Mesenchymal stem cell (in vitro differentiated cells and primary cell): Measurements from ENCODE around the gene NGFR.
"Not testable (repeated sequence)": the region's sequence is repeated elsewhere in the genome, so short reads cannot be mapped to it uniquely, and the experiment has no call there.

Source experiments
- DNase-seq: peaks from one replicate; pipeline ENCODE4 v3.0.0-alpha.2; 2013
- H2AFZ ChIP-seq: one replicate; pipeline ENCODE4 v1.6.1; 2013; ENCODE audit warnings: low read depth, mild to moderate bottlenecking, control low read depth, inconsistent platforms, low read length, moderate library complexity
- H2AK5ac ChIP-seq: 2 replicates; pipeline ENCODE4 v1.6.1; 2013; ENCODE audit warnings: low read length, moderate library complexity, mild to moderate bottlenecking, inconsistent platforms; ENCODE audit not compliant: severe bottlenecking
- H2BK120ac ChIP-seq: one replicate; pipeline ENCODE4 v1.6.1; 2013; ENCODE audit warnings: low read depth, mild to moderate bottlenecking, inconsistent platforms, low read length, moderate library complexity
- H2BK12ac ChIP-seq, 2 experiments: one replicate each; pipeline ENCODE4 v1.6.1; 2013; ENCODE audit warnings: inconsistent platforms in 2 of 2, low read length in 2 of 2, mild to moderate bottlenecking in 2 of 2, moderate library complexity in 2 of 2, control low read depth in 1 of 2
- H2BK15ac ChIP-seq: one replicate; pipeline ENCODE4 v1.6.1; 2013; ENCODE audit warnings: mild to moderate bottlenecking, low read depth, inconsistent platforms; ENCODE audit not compliant: poor library complexity, severe bottlenecking
- H2BK5ac ChIP-seq: 2 replicates; pipeline ENCODE4 v1.6.1; 2013; ENCODE audit warnings: low read depth, mild to moderate bottlenecking, low read length, control low read depth, inconsistent platforms; ENCODE audit not compliant: poor library complexity, severe bottlenecking
- H3K14ac ChIP-seq, 2 experiments: one replicate each; pipeline ENCODE4 v1.6.1; 2013; ENCODE audit warnings: inconsistent platforms in 2 of 2, low read length in 2 of 2, control low read depth in 1 of 2, mild to moderate bottlenecking in 1 of 2, moderate library complexity in 1 of 2
- H3K18ac ChIP-seq, 2 experiments: one replicate each; pipeline ENCODE4 v1.6.1; 2013; ENCODE audit warnings: inconsistent platforms in 2 of 2, low read length in 2 of 2, control low read depth in 1 of 2, low read depth in 1 of 2, mild to moderate bottlenecking in 1 of 2
- H3K23ac ChIP-seq, 2 experiments: one replicate each; pipeline ENCODE4 v1.6.1; 2013; ENCODE audit warnings: inconsistent platforms in 2 of 2, low read length in 2 of 2, mild to moderate bottlenecking in 2 of 2, moderate library complexity in 2 of 2, control low read depth in 1 of 2
- H3K27ac ChIP-seq: 2 replicates; pipeline ENCODE4 v1.5.1; 2013; ENCODE audit warnings: mild to moderate bottlenecking, moderate library complexity, low read length, control low read depth, inconsistent platforms; ENCODE audit not compliant: poor library complexity, severe bottlenecking
- H3K27me3 ChIP-seq, 2 experiments: 2 replicates each; pipeline versions ENCODE4 v1.6.1 to v1.7.0; 2013; ENCODE audit warnings: low read length in 2 of 2, mild to moderate bottlenecking in 2 of 2, moderate library complexity in 2 of 2, control low read depth in 1 of 2, inconsistent platforms in 1 of 2; ENCODE audit not compliant: control insufficient read depth in 1 of 2, insufficient read depth in 1 of 2
- H3K36me3 ChIP-seq, 2 experiments: 2 replicates each; pipeline versions ENCODE4 v1.6.1 to v1.7.0; 2013; ENCODE audit warnings: low read length in 2 of 2, control low read depth in 1 of 2, inconsistent platforms in 1 of 2, low read depth in 1 of 2, mild to moderate bottlenecking in 1 of 2; ENCODE audit not compliant: insufficient read depth in 2 of 2, control insufficient read depth in 1 of 2
- H3K4ac ChIP-seq, 2 experiments: one replicate each; pipeline ENCODE4 v1.6.1; 2013; ENCODE audit warnings: inconsistent platforms in 2 of 2, low read length in 2 of 2, mild to moderate bottlenecking in 2 of 2, moderate library complexity in 2 of 2, control low read depth in 1 of 2, low read depth in 1 of 2
- H3K4me1 ChIP-seq: 2 replicates; pipeline ENCODE4 v1.6.1; 2013; ENCODE audit warnings: low read depth, low read length, control low read depth; ENCODE audit not compliant: control insufficient read depth, insufficient read depth
- H3K4me2 ChIP-seq: 2 replicates; pipeline ENCODE4 v1.6.1; 2013; ENCODE audit warnings: low read length, mild to moderate bottlenecking, inconsistent platforms; ENCODE audit not compliant: poor library complexity, severe bottlenecking
- H3K4me3 ChIP-seq, 2 experiments: 2 replicates each; pipeline versions ENCODE4 v1.5.1 to v1.7.0; 2013; ENCODE audit warnings: low read length in 2 of 2, mild to moderate bottlenecking in 2 of 2, control low read depth in 1 of 2, low read depth in 1 of 2; ENCODE audit not compliant: insufficient read depth in 1 of 2
- H3K79me1 ChIP-seq: replicated peaks from 2 replicates; pipeline ENCODE4 v1.6.1; 2013; ENCODE audit warnings: mild to moderate bottlenecking, control low read depth, low read length, inconsistent platforms; ENCODE audit not compliant: poor library complexity, severe bottlenecking
- H3K9ac ChIP-seq: 2 replicates; pipeline ENCODE4 v1.7.0; 2013; ENCODE audit warnings: mild to moderate bottlenecking, low read length, moderate library complexity
- H3K9me3 ChIP-seq: 2 replicates; pipeline ENCODE4 v1.7.0; 2013; ENCODE audit warnings: mild to moderate bottlenecking, low read length; ENCODE audit not compliant: control insufficient read depth
- H4K8ac ChIP-seq: one replicate; pipeline ENCODE4 v1.6.1; 2013; ENCODE audit warnings: inconsistent platforms, mild to moderate bottlenecking, low read length, moderate library complexity
- H4K91ac ChIP-seq: one replicate; pipeline ENCODE4 v1.6.1; 2013; ENCODE audit warnings: mild to moderate bottlenecking, low read length, inconsistent platforms
- WGBS: methylation state at CpG from one replicate; pipeline ENCODE4 v1.1.7; 2013; ENCODE audit warnings: mixed read lengths; 5-methylcytosine and 5-hydroxymethylcytosine counted together

The NGFR gene

GRCh38 chr17:49502680-49503079, 7.6 kb downstream of the NGFR start:
- not testable (repeated sequence) for H3K79me1 ChIP-seq, H3K9ac ChIP-seq, H3K9me3 ChIP-seq, H3K18ac ChIP-seq, H2BK5ac ChIP-seq, H3K4me1 ChIP-seq, H3K14ac ChIP-seq, H2AFZ ChIP-seq, H4K91ac ChIP-seq, H4K8ac ChIP-seq, H3K36me3 ChIP-seq, H3K27ac ChIP-seq, H3K4me2 ChIP-seq, H2BK120ac ChIP-seq, H3K23ac ChIP-seq, DNase-seq, H3K4me3 ChIP-seq, H2AK5ac ChIP-seq, H2BK12ac ChIP-seq, H2BK15ac ChIP-seq, H3K4ac ChIP-seq
- peaks cover 87 to 92% of the 10 kb centered on the region in 2 experiments for H3K27me3 ChIP-seq
- 53% methylated on average over 5 of the region's 5 CpGs for WGBS

GRCh38 chr17:49504369-49504768, 9.3 kb downstream of the NGFR start:
- Histone ChIP-seq H2BK5ac (no peak overlapping the region), H2AFZ (no peak overlapping the region), H3K4me2 (no peak overlapping the region), H3K4me1 (peaks cover 8% of the 10 kb centered on the region), H2BK120ac (no peak overlapping the region), H3K36me3 (no peaks in the 10 kb centered on the region), H3K27me3 (peaks cover 87 to 91% of the 10 kb centered on the region in 2 experiments), H3K23ac (no peak overlapping the region), H3K4me3 (no peak overlapping the region), H4K8ac (no peak overlapping the region), H3K9me3 (no peaks in the 10 kb centered on the region), H2BK15ac (no peak overlapping the region), H3K27ac (no peak overlapping the region), H3K79me1 (no peaks in the 10 kb centered on the region), H4K91ac (no peak overlapping the region), H3K4ac (no peak overlapping the region), H2BK12ac (no peak overlapping the region), H3K14ac (no peak overlapping the region), H3K18ac (no peak overlapping the region), H3K9ac (no peak overlapping the region), H2AK5ac (no peak overlapping the region)
- no peak for DNase-seq
- 72% methylated on average over 4 of the region's 4 CpGs for WGBS

GRCh38 chr17:49505854-49506253, 10.8 kb downstream of the NGFR start:
- Histone ChIP-seq H3K9ac (no peak overlapping the region), H3K4ac (no peak overlapping the region), H3K23ac (no peak overlapping the region), H2BK5ac (no peak overlapping the region), H4K91ac (peak overlapping the region; percentile 28), H3K9me3 (no peaks in the 10 kb centered on the region), H2AFZ (no peak overlapping the region), H3K79me1 (no peaks in the 10 kb centered on the region), H2BK120ac (no peak overlapping the region), H3K4me3 (no peak overlapping the region), H4K8ac (no peak overlapping the region), H3K36me3 (no peaks in the 10 kb centered on the region), H2BK15ac (no peak overlapping the region), H3K18ac (no peak overlapping the region), H3K14ac (no peak overlapping the region), H3K27me3 (peaks cover 73 to 90% of the 10 kb centered on the region in 2 experiments), H3K4me2 (no peak overlapping the region), H3K27ac (no peak overlapping the region), H2AK5ac (no peak overlapping the region), H3K4me1 (peaks cover 10% of the 10 kb centered on the region), H2BK12ac (no peak overlapping the region)
- WGBS: 80% methylated on average over 12 of the region's 14 CpGs
- DNase-seq: no peak

GRCh38 chr17:49506282-49506681, 11.2 kb downstream of the NGFR start:
- no peak overlapping the region for H2BK5ac ChIP-seq
- H3K18ac ChIP-seq: no peak overlapping the region
- peak overlapping the region; percentile 28 for H4K91ac ChIP-seq
- no peak overlapping the region for H3K23ac ChIP-seq
- no peak overlapping the region for H4K8ac ChIP-seq
- no peak for DNase-seq
- H2BK12ac ChIP-seq: no peak overlapping the region
- no peak overlapping the region for H3K4me2 ChIP-seq
- peak overlapping the region in 1 of 2 experiments; percentile 21 for H3K4me3 ChIP-seq
- H3K4me1 ChIP-seq: peaks cover 10% of the 10 kb centered on the region
- H2BK120ac ChIP-seq: no peak overlapping the region
- H3K14ac ChIP-seq: peak overlapping the region in 1 of 2 experiments; percentile 37
- no peaks in the 10 kb centered on the region for H3K79me1 ChIP-seq
- no peaks in the 10 kb centered on the region for H3K36me3 ChIP-seq
- peaks cover 69 to 85% of the 10 kb centered on the region in 2 experiments for H3K27me3 ChIP-seq
- no peak overlapping the region for H2BK15ac ChIP-seq
- H3K27ac ChIP-seq: no peak overlapping the region
- H3K9me3 ChIP-seq: no peaks in the 10 kb centered on the region
- no peak overlapping the region for H3K9ac ChIP-seq
- no peak overlapping the region for H2AK5ac ChIP-seq
- no peak overlapping the region for H3K4ac ChIP-seq
- 96% methylated on average over 48 of the region's 57 CpGs for WGBS
- H2AFZ ChIP-seq: no peak overlapping the region
